Measurements from ENCODE around the gene SLIT1.

Gene SLIT1

DNA sequence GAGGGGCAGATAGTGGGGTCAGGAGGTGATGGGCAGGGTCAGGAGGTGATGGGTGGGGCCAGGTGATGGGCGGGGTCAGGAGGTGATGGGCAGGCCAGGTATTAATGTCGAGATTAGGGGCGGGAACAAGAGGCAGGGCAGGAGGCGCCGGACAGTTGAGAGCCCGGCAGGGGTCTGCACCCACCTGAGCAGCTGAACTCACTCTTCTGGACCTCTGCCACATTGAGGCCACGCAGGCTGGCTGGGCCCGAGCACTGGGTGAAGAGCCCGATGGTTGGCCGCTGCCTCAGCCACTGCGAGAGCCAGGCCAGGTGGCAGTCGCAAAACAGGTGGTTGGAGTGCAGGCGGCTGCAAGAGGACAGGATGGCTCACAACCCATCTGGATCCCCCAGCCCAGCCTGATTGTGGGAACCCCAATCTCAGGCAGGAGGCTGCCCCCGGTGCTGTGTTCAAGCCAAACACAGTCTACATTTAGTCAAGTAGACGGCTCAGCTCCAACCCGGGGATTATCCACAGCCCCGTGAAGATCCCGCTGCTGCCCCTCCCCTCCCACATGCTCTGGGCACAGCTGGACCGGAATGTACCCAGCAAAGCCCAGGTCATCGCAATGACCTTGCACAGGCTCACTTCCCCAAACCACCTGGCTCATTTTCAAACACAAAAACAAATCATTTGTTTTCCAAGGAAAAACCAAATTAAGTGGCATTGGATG, 122.3 kb downstream of the SLIT1 start:
- DNase-seq (ENCODE audit: low spot score): no peak

DNA sequence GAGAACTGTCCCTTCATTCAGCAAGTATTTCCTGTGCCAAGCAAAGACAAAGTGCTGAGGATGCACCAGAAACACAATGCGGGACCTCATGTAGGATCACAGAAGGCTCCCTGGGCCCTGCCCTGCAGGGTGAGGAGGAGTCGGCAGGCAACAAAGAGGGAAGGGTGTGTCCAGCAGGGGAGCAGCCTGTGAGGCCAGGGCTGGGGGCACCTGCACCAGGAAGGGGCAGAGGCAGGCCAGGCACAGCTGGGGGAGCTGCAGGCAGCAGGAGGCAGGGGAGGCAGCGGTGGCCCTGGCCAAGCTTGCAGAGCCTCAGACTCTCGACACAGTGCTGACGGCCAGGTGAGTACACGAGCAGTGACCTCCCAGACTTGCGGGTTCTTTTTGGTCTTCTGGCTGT, 123.3 kb downstream of the SLIT1 start:
- no peak for DNase-seq (ENCODE audit: low spot score)

DNA sequence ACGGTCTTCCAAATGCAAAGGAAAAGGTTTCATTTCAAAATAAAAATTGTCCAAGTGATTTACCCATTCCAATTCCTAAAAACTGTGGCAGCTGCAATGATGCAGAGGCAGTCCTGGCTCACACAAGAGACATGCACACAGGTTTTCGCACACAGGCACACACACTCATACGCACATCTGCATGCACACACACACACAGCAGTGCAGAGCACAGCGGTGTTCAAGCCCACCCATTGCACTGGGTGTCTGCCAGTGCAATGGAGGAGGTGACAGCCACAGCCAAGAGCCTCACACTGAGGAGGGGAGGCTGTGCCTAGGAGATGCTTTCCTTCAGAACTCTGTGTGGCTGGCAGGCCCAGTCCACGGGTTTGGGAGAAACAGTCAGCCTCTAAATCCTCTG, 123.7 kb downstream of the SLIT1 start:
- DNase-seq (ENCODE audit: low spot score): no peak

DNA sequence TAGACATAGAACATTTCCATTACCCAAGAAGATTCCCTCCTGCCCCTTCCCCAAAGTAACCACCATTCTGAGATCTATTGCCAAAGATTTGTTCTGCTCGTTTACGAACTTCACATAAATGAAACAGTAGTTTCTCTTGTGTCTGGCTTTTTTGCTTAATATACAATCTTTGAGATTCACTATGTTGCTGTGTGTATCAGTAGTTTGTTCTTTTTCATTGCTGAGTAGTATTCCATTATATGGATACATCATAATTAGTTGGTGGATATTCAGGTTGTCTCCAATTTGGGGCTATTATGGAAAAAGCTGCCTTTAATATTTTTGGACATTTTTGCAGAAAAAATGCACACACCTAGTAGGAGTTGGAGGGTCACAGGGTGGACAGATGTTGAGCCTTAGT, 124.3 kb downstream of the SLIT1 start:
- no peak for DNase-seq (ENCODE audit: low spot score)

- DNase-seq (ENCODE audit: low spot score): no peak
These were observed 125.2 kb downstream of the SLIT1 start for GRCh38 chr10:97060441-97061084.

DNA sequence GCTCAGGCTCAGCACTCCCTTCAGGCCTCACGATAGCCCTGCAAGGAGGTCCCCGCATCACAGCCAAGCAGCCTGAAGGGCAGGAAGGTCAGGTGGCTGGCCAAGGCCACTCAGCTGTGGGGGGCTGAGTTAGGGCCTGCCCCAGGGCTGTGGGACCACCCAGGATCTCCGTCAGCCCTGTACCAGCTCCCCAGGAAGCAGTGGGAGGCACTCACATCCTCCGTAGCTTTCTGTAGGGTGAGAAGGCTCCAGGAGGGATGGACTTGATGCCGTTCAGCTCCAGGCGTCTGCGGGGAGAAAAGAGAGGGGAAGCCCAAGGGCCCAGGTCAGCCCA, 125.9 kb downstream of the SLIT1 start:
- DNase-seq (ENCODE audit: low spot score): no peak

GRCh38 chr10:97059006-97059871, 126.5 kb downstream of the SLIT1 start:
- DNase-seq (ENCODE audit: low spot score): no peak

DNA sequence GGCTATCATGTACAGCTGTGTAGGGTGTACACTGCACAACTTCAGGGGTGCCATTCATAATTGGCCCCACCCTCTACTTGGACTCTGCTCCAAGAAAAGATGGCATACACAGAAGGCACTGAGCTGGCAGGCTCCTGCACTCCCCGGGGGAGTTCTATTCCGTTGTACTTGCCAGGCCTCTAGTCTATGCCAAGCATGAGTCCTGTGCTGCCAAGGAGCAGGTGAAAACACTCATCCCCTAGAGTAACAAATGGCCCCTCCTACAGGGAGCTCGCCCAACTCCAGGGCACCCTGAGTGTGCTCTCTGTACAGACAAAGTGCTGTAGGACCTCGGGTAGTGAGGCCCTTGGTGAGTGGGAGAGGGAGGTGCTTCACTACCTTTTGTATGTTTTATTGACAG, 127.2 kb downstream of the SLIT1 start:
- peak; percentile 27 for DNase-seq (ENCODE audit: low spot score)

- no peak for DNase-seq (ENCODE audit: low spot score)
These were observed 128.1 kb downstream of the SLIT1 start for GRCh38 chr10:97057491-97058235.

GRCh38 chr10:97056003-97056630, 129.6 kb downstream of the SLIT1 start:
- DNase-seq (ENCODE audit: low spot score): no peak

- no peak for DNase-seq (ENCODE audit: low spot score)
These were observed 132.5 kb downstream of the SLIT1 start for GRCh38 chr10:97053276-97053675.

GRCh38 chr10:97050956-97051496, 134.7 kb downstream of the SLIT1 start:
- DNase-seq (ENCODE audit: low spot score): no peak

GRCh38 chr10:97050205-97050745, 135.5 kb downstream of the SLIT1 start:
- no peak for DNase-seq (ENCODE audit: low spot score)

DNA sequence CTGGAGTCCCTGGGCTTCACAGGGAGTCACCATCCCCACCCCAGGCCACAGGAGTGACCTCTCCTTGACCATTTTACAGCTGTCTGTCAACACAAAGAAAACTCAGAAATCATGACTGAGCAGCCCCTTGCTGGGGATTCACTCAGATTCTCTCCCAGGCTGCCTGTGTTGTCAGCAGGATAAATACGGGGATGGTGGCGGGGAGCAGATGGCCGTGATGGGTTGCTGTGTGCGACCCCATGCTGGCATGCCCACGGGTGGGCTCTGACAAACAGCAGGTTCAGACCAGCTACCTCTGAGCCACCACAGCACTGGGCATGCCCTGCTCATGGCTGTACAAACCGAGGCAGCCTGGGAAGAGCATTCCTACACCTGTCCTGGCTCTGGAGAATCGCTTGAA, 136.1 kb downstream of the SLIT1 start:
- DNase-seq (ENCODE audit: low spot score): no peak

DNA sequence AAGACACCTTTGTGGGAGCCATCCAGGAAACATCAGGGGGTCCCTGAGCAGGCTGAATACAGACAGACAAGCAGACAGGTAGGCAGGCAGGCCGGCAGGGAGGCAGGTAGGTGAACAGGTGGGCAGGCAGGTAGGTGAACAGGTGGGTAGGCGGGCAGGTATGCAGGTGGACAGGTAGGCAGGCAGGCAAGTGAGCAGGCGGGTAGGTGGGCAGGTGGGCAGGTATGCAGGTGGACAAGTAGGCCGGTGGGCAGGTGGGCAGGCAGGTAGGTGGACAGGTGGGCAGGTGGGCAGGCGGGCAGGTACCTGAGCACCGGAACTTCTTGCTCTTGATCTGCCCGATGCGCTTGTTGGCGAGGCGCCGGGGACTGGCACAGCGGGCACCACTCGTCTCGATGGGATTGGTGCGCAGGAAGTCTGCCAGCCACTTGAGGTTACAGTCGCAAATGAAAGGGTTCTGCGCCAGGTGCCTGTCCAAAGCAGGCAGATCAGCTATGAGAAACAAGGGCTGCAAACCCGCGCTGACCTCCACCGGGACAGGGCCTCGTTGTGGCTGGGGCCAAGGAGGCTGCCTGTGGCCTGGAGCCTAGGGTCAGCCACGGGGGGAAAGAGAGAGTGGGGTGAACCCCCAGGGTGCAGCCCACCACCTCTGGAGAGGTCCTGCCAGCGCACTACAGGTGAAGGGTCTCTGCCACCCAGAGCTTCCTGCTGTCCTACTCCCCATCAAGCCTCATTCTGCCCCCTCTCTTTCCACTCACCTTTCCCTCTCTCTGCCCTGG, 136.9 kb downstream of the SLIT1 start:
- no peak for DNase-seq (ENCODE audit: low spot score)

DNA sequence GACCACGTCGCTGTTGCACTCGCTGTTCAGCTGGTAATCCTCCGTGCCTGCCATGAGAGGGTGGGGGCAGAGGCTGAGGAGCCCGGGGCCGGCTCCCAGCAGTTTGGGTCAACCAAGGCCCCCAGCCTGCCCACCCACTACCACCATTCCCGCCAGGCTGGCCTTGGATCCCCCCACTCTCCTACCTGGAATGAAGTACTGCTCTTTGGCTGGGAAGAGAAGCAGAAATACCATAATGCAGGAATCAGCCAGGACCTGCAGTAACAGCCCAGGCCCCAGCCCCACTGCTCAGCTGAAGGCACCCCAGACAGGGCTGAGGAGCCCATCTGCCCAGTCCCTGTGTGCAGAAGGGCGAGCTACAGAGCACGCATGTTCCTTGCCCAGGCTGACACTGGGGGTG, 138.0 kb downstream of the SLIT1 start:
- DNase-seq (ENCODE audit: low spot score): no peak

DNA sequence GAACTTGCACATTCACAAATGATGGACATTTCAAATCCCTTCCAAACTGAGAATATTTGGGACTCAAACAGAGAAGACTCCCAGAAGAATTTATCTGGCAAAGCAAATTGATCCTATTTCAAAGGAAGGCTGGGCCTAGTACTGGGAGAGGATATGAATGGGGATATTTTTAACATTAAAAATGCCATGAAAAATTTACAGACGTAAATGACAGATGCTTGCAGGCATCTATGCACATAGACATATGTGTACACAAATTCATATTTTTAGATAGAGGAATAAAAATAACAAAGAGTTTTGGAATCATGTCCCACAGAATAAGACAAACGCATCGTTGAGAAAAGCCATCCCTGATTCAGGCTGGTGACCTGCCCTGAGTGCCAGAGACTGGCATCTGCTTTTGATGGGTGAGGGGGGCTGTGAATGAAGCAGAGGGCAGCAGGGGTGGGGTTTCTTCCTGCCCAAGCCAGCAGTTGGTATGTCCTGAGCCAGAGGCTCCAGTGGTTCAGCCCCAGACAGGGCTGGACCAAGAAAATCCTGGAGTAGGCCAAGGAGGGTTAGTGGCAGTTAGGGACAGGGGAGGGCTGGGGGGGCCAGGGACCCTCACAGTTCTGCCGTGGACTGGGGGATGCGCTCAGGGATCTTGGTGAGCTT, 138.5 kb downstream of the SLIT1 start:
- DNase-seq (ENCODE audit: low spot score): no peak

DNA sequence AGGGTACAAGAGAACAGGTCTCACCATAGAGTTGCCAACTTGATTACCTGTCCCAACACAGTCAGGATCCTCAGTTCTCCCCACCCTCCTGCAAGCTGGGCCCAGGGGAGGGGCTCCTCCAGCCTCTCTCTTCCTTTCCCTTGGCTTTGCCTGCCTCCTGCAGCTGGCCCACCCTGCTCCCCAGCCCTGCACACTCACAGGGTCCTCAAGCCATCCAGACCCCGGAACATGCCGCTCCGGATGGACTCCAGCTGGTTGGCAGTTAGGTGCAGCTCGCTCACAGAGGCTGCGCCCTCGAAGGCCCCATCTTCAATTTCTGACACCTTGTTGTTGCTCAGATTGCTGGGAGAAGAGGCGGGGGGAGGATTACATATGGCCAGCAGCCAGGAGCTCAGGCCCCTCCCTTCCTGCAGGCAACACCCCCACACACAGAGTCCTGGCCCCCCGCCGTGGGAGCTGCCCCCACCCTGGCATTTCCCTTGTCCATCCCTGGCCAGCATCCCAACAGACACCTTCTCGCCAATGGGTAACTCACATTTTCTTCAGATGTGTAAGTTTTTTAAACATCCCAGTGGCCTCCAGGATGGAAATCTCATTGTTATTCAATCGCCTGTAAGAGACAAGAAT, 139.2 kb downstream of the SLIT1 start:
- DNase-seq (ENCODE audit: low spot score): no peak

- DNase-seq (ENCODE audit: low spot score): no peak
These were observed 142.2 kb downstream of the SLIT1 start for GRCh38 chr10:97043563-97043855.
